Gastrocnemius medialis (tissue), 4 donors: ENCODE results near the gene ATG4D. TPM values are rescaled to one million over a fixed set of nuclear protein-coding genes. Genes with fewer than 3 reads are reported as not detected.

Experiments used
- ATAC-seq, 2 donors: fragments of 150-250 bp; one replicate each; pipeline ENCODE4 v1.9.1; 2016
- DNase-seq, 2 donors: peaks; one replicate each; pipeline ENCODE4 v3.0.0-alpha.2; 2019
- H3K27ac ChIP-seq, 4 donors: fragments of 200-600 bp; sonication (generic); 1 replicate in 1 of 4; 2 replicates in 3 of 4; pipeline ENCODE4 v1.5.1; 2016 to 2018; ENCODE audit warnings: mild to moderate bottlenecking in 2 of 4, moderate library complexity in 1 of 4
- H3K27me3 ChIP-seq, 3 donors: fragments of 200-600 bp; sonication (generic) in 2 of 3; 1 replicate in 1 of 3; 2 replicates in 2 of 3; pipeline versions ENCODE4 v1.5.1 to v1.6.0; 2016 to 2019; ENCODE audit warnings: mild to moderate bottlenecking in 1 of 3, moderate library complexity in 1 of 3
- H3K36me3 ChIP-seq, 2 donors: fragments of 200-600 bp; sonication (generic) in 1 of 2; one replicate each; pipeline ENCODE4 v1.5.1; 2017 to 2018
- H3K4me1 ChIP-seq, 2 donors: fragments of 200-600 bp; sonication (generic) in 1 of 2; one replicate each; pipeline ENCODE4 v1.5.1; 2016 to 2017; ENCODE audit warnings: mild to moderate bottlenecking in 2 of 2
- H3K4me3 ChIP-seq, 4 donors: fragments of 200-600 bp; sonication (generic) in 3 of 4; 1 replicate in 1 of 4; 2 replicates in 3 of 4; pipeline ENCODE4 v1.5.1; 2016 to 2019; ENCODE audit warnings: mild to moderate bottlenecking in 2 of 4
- H3K9me3 ChIP-seq, 3 donors: fragments of 200-600 bp; sonication (generic) in 2 of 3; 1 replicate in 1 of 3; 2 replicates in 2 of 3; pipeline ENCODE4 v1.5.1; 2016 to 2019
- POLR2A ChIP-seq, 2 donors: fragments of 450-650 bp; IDR thresholded peaks; one replicate each; pipeline ENCODE4 v1.6.1; 2017; ENCODE audit warnings: antibody characterized with exemption in 2 of 2, mild to moderate bottlenecking in 2 of 2, moderate library complexity in 2 of 2
- in situ Hi-C, 4 donors: fragments of 200-750 bp; cut with MboI; loops; one replicate each; pipeline versions ENCODE4 v1.15.0 to v1.8.0; 2017; ENCODE audit warnings: low sequenced_read_pairs in 4 of 4
- intact Hi-C: fragments of 100-400 bp; cut with DNase I; formaldehyde crosslinking; loops from one replicate; pipeline ENCODE4 v1.15.1; 2023; ENCODE audit warnings: low total_unique reads
- total RNA-seq, 4 donors: library from RNA; depleted of rRNA; stranded (reverse); fragments of >200 nt; gene quantifications; one replicate each; pipeline versions ENCODE4 v1.1.0 to v1.2.3, GENCODE V29; 2016
- TF ChIP-seq, protein P1 (sequence below), 5 experiments: fragments of 450-650 bp in 3 of 5; fragments of 200-600 bp in 2 of 5; sonication (generic) in 2 of 5; IDR thresholded peaks in 4 of 5; conservative IDR thresholded peaks in 1 of 5; 1 replicate in 4 of 5; 2 replicates in 1 of 5; pipeline ENCODE4 v1.5.1; 2016 to 2019; ENCODE audit warnings: antibody characterized with exemption in 5 of 5, mild to moderate bottlenecking in 3 of 5, moderate library complexity in 3 of 5

The ATG4D gene
- total RNA-seq, 4 donors from 2014 or later, result 67.6 to 127 (median 96.0) TPM

- Histone ChIP-seq H3K4me1 (peaks cover 34 to 35% of the 10 kb centered on the region in 2 donors), H3K9me3 (no peaks in the 10 kb centered on the region), H3K27ac (peak overlapping the region; percentile 84 to 92 (median 92)), H3K27me3 (no peaks in the 10 kb centered on the region), H3K36me3 (peaks cover 0 to 3% of the 10 kb centered on the region in 2 donors), H3K4me3 (peak overlapping the region; percentile 68 to 94 (median 86))
- no peak for ATAC-seq
- DNase-seq, result no peak
- in situ Hi-C loops (loop anchor here in 2 of 4 donors (10.0 to 25.0 kb wide), 2 partner anchors 62 to 155 kb away; partner anchors contain the start of genes CDC37 (in 1 of the 2), KEAP1 (in 1 of the 2) and PDE4A (in 1 of the 2)), intact Hi-C loops (loop anchor here (1.0 to 10.0 kb wide), 4 partner anchors 24 to 305 kb away; partner anchors contain the start of genes ATG4D, CARM1, ILF3 and TMED1)
- TF ChIP-seq POLR2A (IDR thresholded peaks at IDR 0.05), result no peak
- TF ChIP-seq, protein P1, sequence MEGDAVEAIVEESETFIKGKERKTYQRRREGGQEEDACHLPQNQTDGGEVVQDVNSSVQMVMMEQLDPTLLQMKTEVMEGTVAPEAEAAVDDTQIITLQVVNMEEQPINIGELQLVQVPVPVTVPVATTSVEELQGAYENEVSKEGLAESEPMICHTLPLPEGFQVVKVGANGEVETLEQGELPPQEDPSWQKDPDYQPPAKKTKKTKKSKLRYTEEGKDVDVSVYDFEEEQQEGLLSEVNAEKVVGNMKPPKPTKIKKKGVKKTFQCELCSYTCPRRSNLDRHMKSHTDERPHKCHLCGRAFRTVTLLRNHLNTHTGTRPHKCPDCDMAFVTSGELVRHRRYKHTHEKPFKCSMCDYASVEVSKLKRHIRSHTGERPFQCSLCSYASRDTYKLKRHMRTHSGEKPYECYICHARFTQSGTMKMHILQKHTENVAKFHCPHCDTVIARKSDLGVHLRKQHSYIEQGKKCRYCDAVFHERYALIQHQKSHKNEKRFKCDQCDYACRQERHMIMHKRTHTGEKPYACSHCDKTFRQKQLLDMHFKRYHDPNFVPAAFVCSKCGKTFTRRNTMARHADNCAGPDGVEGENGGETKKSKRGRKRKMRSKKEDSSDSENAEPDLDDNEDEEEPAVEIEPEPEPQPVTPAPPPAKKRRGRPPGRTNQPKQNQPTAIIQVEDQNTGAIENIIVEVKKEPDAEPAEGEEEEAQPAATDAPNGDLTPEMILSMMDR (IDR thresholded peaks at IDR 0.05 in 4 of 5, conservative IDR thresholded peaks at IDR 0.05 in 1 of 5), result no peak
Measured at GRCh38 chr19:10566658-10567410, 23.1 kb downstream of the ATG4D start.

- TF ChIP-seq, protein P1 (IDR thresholded peaks at IDR 0.05 in 4 of 5, conservative IDR thresholded peaks at IDR 0.05 in 1 of 5), result no peak
- TF ChIP-seq POLR2A (IDR thresholded peaks at IDR 0.05), result no peak
- in situ Hi-C loops (loop anchor here in 2 of 4 donors (10.0 to 25.0 kb wide), 2 partner anchors 63 to 155 kb away; partner anchors contain the start of genes CDC37 (in 1 of the 2), KEAP1 (in 1 of the 2) and PDE4A (in 1 of the 2)), intact Hi-C loops (loop anchor here (1.0 to 10.0 kb wide), 4 partner anchors 85 to 305 kb away; partner anchors contain the start of genes CARM1, CDC37, ILF3 and TMED1)
- ATAC-seq, result no peak
- H3K27me3 ChIP-seq, result no peaks in the 10 kb centered on the region
- H3K9me3 ChIP-seq, result no peaks in the 10 kb centered on the region
- peaks cover 0 to 3% of the 10 kb centered on the region in 2 donors for H3K36me3 ChIP-seq
- DNase-seq, result no peak
- peak overlapping the region; percentile 61 to 94 (median 71) for H3K4me3 ChIP-seq
- peak overlapping the region; percentile 84 to 92 (median 92) for H3K27ac ChIP-seq
- H3K4me1 ChIP-seq, result peaks cover 35 to 40% of the 10 kb centered on the region in 2 donors
Measured at GRCh38 chr19:10567656-10568055, 24.0 kb downstream of the ATG4D start.

- Histone ChIP-seq H3K27me3 (no peaks in the 10 kb centered on the region), H3K36me3 (no peaks in the 10 kb centered on the region), H3K4me1 (peaks cover 35 to 40% of the 10 kb centered on the region in 2 donors), H3K27ac (peak overlapping the region; percentile 84 to 92 (median 92)), H3K4me3 (peak overlapping the region; percentile 61 to 94 (median 71)), H3K9me3 (no peaks in the 10 kb centered on the region)
- TF ChIP-seq, protein P1 (IDR thresholded peaks at IDR 0.05 in 4 of 5, conservative IDR thresholded peaks at IDR 0.05 in 1 of 5), result no peak
- TF ChIP-seq POLR2A (IDR thresholded peaks at IDR 0.05), result no peak
- no peak for DNase-seq
- peak; percentile 21 to 37 for ATAC-seq
- in situ Hi-C loops, result loop anchor here in 2 of 4 donors (10.0 to 25.0 kb wide), 2 partner anchors 63 to 156 kb away; partner anchors contain the start of genes CDC37 (in 1 of the 2), KEAP1 (in 1 of the 2) and PDE4A (in 1 of the 2)
- intact Hi-C loops, result loop anchor here (1.0 to 10.0 kb wide), 4 partner anchors 84 to 304 kb away; partner anchors contain the start of genes CARM1, CDC37, ILF3 and TMED1
Measured at GRCh38 chr19:10568062-10568825, 24.5 kb downstream of the ATG4D start.
